H1 (cell line): ENCODE measurements around the gene KMT5B. TPM values are rescaled to one million over a fixed set of nuclear protein-coding genes. Genes with fewer than 3 reads are reported as not detected.

Experiments used
- CTCF ChIA-PET: fragments of 300-600 bp; sonication (Branson Sonifier 250); formaldehyde crosslinking; loops from one replicate; lab custom pipeline; 2021; ENCODE audit not compliant: partially characterized antibody; lab: Charles Lee
- POLR2A ChIA-PET: fragments of 300-600 bp; sonication (Branson Sonifier 250); formaldehyde crosslinking; loops from one replicate; lab custom pipeline; 2021; ENCODE audit warnings: inconsistent platforms; ENCODE audit not compliant: partially characterized antibody; lab: Charles Lee
- DNase-seq, 2 experiments: peaks; one replicate each; pipeline versions ENCODE4 v3.0.0 to v3.0.0-alpha.2; 2010 to 2022; ENCODE audit warnings: low spot score in 2 of 2, low read depth in 1 of 2, mixed read lengths in 1 of 2
- FAIRE-seq: peaks from 2 replicates; lab custom pipeline; 2011; peaks lifted over from hg19 to GRCh38; lab: Jason Lieb, UNC
- H2AFZ ChIP-seq: 2 replicates; pipeline ENCODE4 v1.8.1; 2012; ENCODE audit warnings: low read length, inconsistent platforms
- H2AK5ac ChIP-seq: 2 replicates; pipeline ENCODE4 v1.6.1; 2013; ENCODE audit warnings: low read depth, low read length
- H2BK120ac ChIP-seq: replicated peaks from 2 replicates; pipeline ENCODE3; 2013; ENCODE audit warnings: low read depth, low read length, inconsistent platforms
- H2BK12ac ChIP-seq: 2 replicates; pipeline ENCODE4 v1.6.1; 2013; ENCODE audit warnings: low read depth, low read length
- H2BK15ac ChIP-seq: 2 replicates; pipeline ENCODE4 v1.6.1; 2013; ENCODE audit warnings: low read length
- H2BK20ac ChIP-seq: 2 replicates; pipeline ENCODE4 v1.6.1; 2013; ENCODE audit warnings: low read length
- H2BK5ac ChIP-seq: 2 replicates; pipeline ENCODE4 v1.6.1; 2013; ENCODE audit warnings: low read depth, low read length
- H3K14ac ChIP-seq: 2 replicates; pipeline ENCODE4 v1.6.1; 2013; ENCODE audit warnings: inconsistent platforms; ENCODE audit not compliant: insufficient read length
- H3K18ac ChIP-seq: 2 replicates; pipeline ENCODE4 v1.6.1; 2013; ENCODE audit warnings: low read length; ENCODE audit errors: extremely low read depth
- H3K23ac ChIP-seq: 2 replicates; pipeline ENCODE4 v1.6.1; 2013; ENCODE audit warnings: inconsistent platforms; ENCODE audit not compliant: insufficient read length
- H3K23me2 ChIP-seq: 2 replicates; pipeline ENCODE4 v1.6.1; 2013; ENCODE audit warnings: low read depth, low read length
- H3K27ac ChIP-seq: 2 replicates; pipeline ENCODE4 v1.6.1; 2011; ENCODE audit warnings: low read depth, low read length, inconsistent platforms
- H3K27me3 ChIP-seq, 4 experiments: replicated peaks in 1 of 4; 1 replicate in 1 of 4; 2 replicates in 3 of 4; pipeline versions ENCODE4 v1.6.1 to v1.8.1; 2011 to 2013; ENCODE audit warnings: low read length in 3 of 4, mild to moderate bottlenecking in 3 of 4, inconsistent platforms in 2 of 4, mixed read lengths in 2 of 4, moderate library complexity in 1 of 4; ENCODE audit not compliant: control insufficient read depth in 3 of 4, insufficient read depth in 3 of 4; ENCODE audit errors: extremely low read depth in 1 of 4
- H3K36me3 ChIP-seq, 4 experiments: 2 replicates each; pipeline versions ENCODE4 v1.6.1 to v1.8.1; 2011 to 2013; ENCODE audit warnings: mild to moderate bottlenecking in 4 of 4, low read length in 3 of 4, moderate library complexity in 2 of 4, control low read depth in 1 of 4, inconsistent platforms in 1 of 4; ENCODE audit not compliant: insufficient read depth in 4 of 4, control insufficient read depth in 2 of 4
- H3K4ac ChIP-seq: replicated peaks from 2 replicates; pipeline ENCODE3; 2013; ENCODE audit warnings: low read length, low read depth, mixed read lengths, inconsistent platforms; ENCODE audit not compliant: insufficient read length
- H3K4me1 ChIP-seq, 4 experiments: replicated peaks in 1 of 4; 1 replicate in 1 of 4; 2 replicates in 3 of 4; pipeline versions ENCODE4 v1.6.1 to v1.8.1; 2011 to 2013; ENCODE audit warnings: low read length in 3 of 4, inconsistent platforms in 2 of 4, mixed read lengths in 1 of 4; ENCODE audit not compliant: insufficient read depth in 4 of 4, control insufficient read depth in 3 of 4
- H3K4me2 ChIP-seq, 2 experiments: 2 replicates each; pipeline versions ENCODE4 v1.6.1 to v1.8.1; 2011 to 2013; ENCODE audit warnings: low read depth in 2 of 2, low read length in 2 of 2, control low read depth in 1 of 2, inconsistent platforms in 1 of 2, mild to moderate bottlenecking in 1 of 2; ENCODE audit not compliant: insufficient read depth in 1 of 2
- H3K4me3 ChIP-seq, 4 experiments: fragments of 200-600, 300-600 bp in 1 of 4; sonication (generic), shearing (Covaris generic), sonication (Bioruptor Twin) in 1 of 4; 2 replicates each; pipeline versions ENCODE4 v1.5.1 to v1.8.1; 2011 to 2016; ENCODE audit warnings: low read length in 4 of 4, low read depth in 3 of 4, control low read depth in 2 of 4, inconsistent platforms in 2 of 4, mild to moderate bottlenecking in 2 of 4, mixed read lengths in 1 of 4, moderate library complexity in 1 of 4; ENCODE audit not compliant: insufficient read depth in 2 of 4; ENCODE audit errors: extremely low read depth in 1 of 4
- H3K56ac ChIP-seq: replicated peaks from 2 replicates; pipeline ENCODE3; 2013; ENCODE audit warnings: low read depth, mild to moderate bottlenecking, mixed read lengths, low read length, inconsistent platforms; ENCODE audit not compliant: insufficient read length
- H3K79me1 ChIP-seq: 2 replicates; pipeline ENCODE4 v1.6.1; 2013; ENCODE audit warnings: low read depth, low read length, control low read depth
- H3K79me2 ChIP-seq, 2 experiments: 2 replicates each; pipeline versions ENCODE4 v1.6.1 to v1.8.1; 2012 to 2013; ENCODE audit warnings: low read length in 2 of 2, mild to moderate bottlenecking in 2 of 2, inconsistent platforms in 1 of 2; ENCODE audit not compliant: insufficient read depth in 2 of 2, control insufficient read depth in 1 of 2
- H3K9ac ChIP-seq, 4 experiments: replicated peaks in 1 of 4; 1 replicate in 1 of 4; 2 replicates in 3 of 4; pipeline versions ENCODE4 v1.6.1 to v1.8.1; 2011 to 2013; ENCODE audit warnings: low read depth in 3 of 4, low read length in 3 of 4, control low read depth in 2 of 4, mild to moderate bottlenecking in 2 of 4, moderate library complexity in 2 of 4, inconsistent platforms in 1 of 4; ENCODE audit errors: extremely low read depth in 1 of 4
- H3K9me3 ChIP-seq, 2 experiments: 2 replicates each; pipeline versions ENCODE4 v1.6.1 to v1.8.1; 2012 to 2013; ENCODE audit warnings: mild to moderate bottlenecking in 2 of 2, moderate library complexity in 2 of 2, control low read depth in 1 of 2, inconsistent platforms in 1 of 2, low read depth in 1 of 2, low read length in 1 of 2, mixed read lengths in 1 of 2; ENCODE audit not compliant: insufficient read depth in 2 of 2
- H4K20me1 ChIP-seq, 2 experiments: replicated peaks in 1 of 2; 2 replicates each; pipeline versions ENCODE3 to v1.8.1; 2011 to 2013; ENCODE audit warnings: inconsistent platforms in 2 of 2, low read length in 2 of 2, mild to moderate bottlenecking in 1 of 2; ENCODE audit not compliant: insufficient read depth in 2 of 2, control insufficient read depth in 1 of 2
- H4K5ac ChIP-seq: 2 replicates; pipeline ENCODE4 v1.6.1; 2013; ENCODE audit warnings: low read length, low read depth, mixed read lengths, inconsistent platforms; ENCODE audit not compliant: insufficient read length
- H4K8ac ChIP-seq: 2 replicates; pipeline ENCODE4 v1.8.0; 2013; ENCODE audit warnings: mild to moderate bottlenecking, moderate library complexity, low read length, inconsistent platforms; ENCODE audit not compliant: insufficient read depth; ENCODE audit errors: extremely low read depth
- H4K91ac ChIP-seq: replicated peaks from 2 replicates; pipeline ENCODE3; 2013; ENCODE audit warnings: low read length, mixed read lengths, inconsistent platforms; ENCODE audit not compliant: insufficient read length
- TCF12 ChIP-seq: IDR thresholded peaks from 2 replicates; pipeline ENCODE4 v1.6.1; 2011; ENCODE audit warnings: low read depth, mild to moderate bottlenecking, low read length
- WGBS, 2 experiments: shearing (Covaris generic) in 1 of 2; methylation state at CpG; one replicate each; pipeline versions ENCODE4 v1.1.6 to v1.1.7; 2013 to 2015; ENCODE audit warnings: low lambda C conversion rate in 2 of 2, mixed read lengths in 2 of 2, inconsistent platforms in 1 of 2, low coverage in 1 of 2, missing lambda C conversion rate in 1 of 2; ENCODE audit not compliant: insufficient replicate concordance in 2 of 2, insufficient coverage in 1 of 2, insufficient read length in 1 of 2; ENCODE audit errors: extremely low coverage in 1 of 2, missing lambda C conversion rate in 1 of 2; 5-methylcytosine and 5-hydroxymethylcytosine counted together
- polyA plus RNA-seq, 7 experiments: library from polyadenylated mRNA; depleted of rRNA in 3 of 7; stranded (reverse) in 5 of 7; unstranded in 2 of 7; fragments of >200 nt in 5 of 7; fragments of 200-250 nt in 2 of 7; gene quantifications; 1 replicate in 5 of 7; 2 replicates in 1 of 7; 4 replicates in 1 of 7; pipeline versions ENCODE4 v1.2.1 to v1.2.3, GENCODE V29; 2011 to 2013; ENCODE audit warnings: missing spikeins in 2 of 7, mixed read lengths in 2 of 7
- total RNA-seq: library from RNA; stranded (reverse); fragmentation: NEBNext Ultra II Directional; extraction: Animal tissue kit (Norgen Biotek cat#: 25700); gene quantifications from 2 replicates; pipeline ENCODE4 v1.2.1, GENCODE V29; 2021

Gene KMT5B
- total and polyA plus RNA-seq, 2 of the 8 experiments (the other 6 are each of a cell fraction or from before 2014, with no cell fraction given), result 11.0 to 40.8 TPM

- CTCF ChIA-PET, result no interaction called here
- no peak overlapping the region for H3K14ac ChIP-seq
- POLR2A ChIA-PET, result interaction anchor here (1.2 to 2.0 kb wide), 3 partner anchors 10 to 97 kb away, joined by 3 to 4 read pairs (median 3); no protein-coding TSS in a partner anchor
These were observed 63.7 kb downstream of the KMT5B start for GRCh38 chr11:68149417-68149816.

More at GRCh38 chr11:68149417-68149816, 63.7 kb downstream of the KMT5B start:
- no peak overlapping the region for H3K4me2 ChIP-seq
- H4K8ac ChIP-seq, result no peak overlapping the region
- no peaks in the 10 kb centered on the region for H3K27me3 ChIP-seq
- no peak overlapping the region for H2BK12ac ChIP-seq
- no peak overlapping the region for H3K27ac ChIP-seq
- 0 out of 7 replicates have a peak, but pooled peaks cover 0 to 2% (median 0%) of the 10 kb centered on the region in 4 experiments for H3K4me1 ChIP-seq
- H4K5ac ChIP-seq, result no peak overlapping the region
- FAIRE-seq (no peak), DNase-seq (no peak)
- H2BK15ac ChIP-seq, result no peak overlapping the region
- no peak overlapping the region for H3K18ac ChIP-seq
- no peak overlapping the region for H2BK20ac ChIP-seq
- no peak overlapping the region for H4K91ac ChIP-seq
- no peak overlapping the region for H2AK5ac ChIP-seq
- no peaks in the 10 kb centered on the region for H3K79me1 ChIP-seq
- H3K23me2 ChIP-seq, result no peaks in the 10 kb centered on the region
- no peaks in the 10 kb centered on the region for H3K79me2 ChIP-seq
- no peak overlapping the region for H3K9ac ChIP-seq
- H2AFZ ChIP-seq, result no peak overlapping the region
- no peak overlapping the region for H3K4ac ChIP-seq
- H2BK120ac ChIP-seq, result no peak overlapping the region
- no peaks in the 10 kb centered on the region for H3K36me3 ChIP-seq
- no peak overlapping the region for H3K56ac ChIP-seq
- no peak for TF ChIP-seq TCF12
- no peaks in the 10 kb centered on the region for H4K20me1 ChIP-seq
- 89% methylated on average over 6 of the region's 6 CpGs; no CpG with 5 or more reads in 1 of the 2 experiments for WGBS, 2 experiments
- H2BK5ac ChIP-seq, result no peak overlapping the region
- H3K9me3 ChIP-seq, result no peaks in the 10 kb centered on the region; a peak in 1 of 4 replicates
- no peak overlapping the region for H3K4me3 ChIP-seq
- H3K23ac ChIP-seq, result no peak overlapping the region
